HG03575 (cell line): ENCODE results near the gene FOXP4.

ENCODE experiments used
- ATAC-seq: cut with Tn5 transposase; IDR thresholded peaks from one replicate; pipeline ENCODE4 v1.9.1; 2021; ENCODE audit not compliant: unreplicated experiment, insufficient number of reproducible peaks, low FRiP score; ENCODE audit errors: extremely low read depth

Gene FOXP4

GRCh38 chr6:41648070-41648585, 101.9 kb downstream of the FOXP4 start:
- ATAC-seq = no peak

DNA sequence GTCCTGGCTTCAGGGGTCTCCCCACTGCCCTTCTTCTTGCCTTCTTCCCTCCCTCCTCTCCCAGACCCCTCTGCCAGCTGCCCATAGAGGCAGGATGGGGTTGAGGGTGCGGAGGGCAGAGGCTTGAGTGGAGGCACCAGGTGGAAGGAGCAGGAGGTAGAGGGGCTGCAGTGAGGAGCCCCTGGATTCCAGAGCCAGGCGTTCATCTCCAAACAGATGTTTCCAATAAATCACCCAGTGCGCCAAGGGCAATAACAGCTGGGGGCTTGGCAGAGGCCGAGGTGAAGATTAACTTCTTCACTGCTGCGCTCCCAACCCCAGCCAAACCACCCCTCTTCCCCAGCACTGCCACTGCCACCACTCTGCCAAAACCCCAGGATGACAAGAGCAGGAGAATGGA, 102.7 kb downstream of the FOXP4 start:
- no peak for ATAC-seq

DNA sequence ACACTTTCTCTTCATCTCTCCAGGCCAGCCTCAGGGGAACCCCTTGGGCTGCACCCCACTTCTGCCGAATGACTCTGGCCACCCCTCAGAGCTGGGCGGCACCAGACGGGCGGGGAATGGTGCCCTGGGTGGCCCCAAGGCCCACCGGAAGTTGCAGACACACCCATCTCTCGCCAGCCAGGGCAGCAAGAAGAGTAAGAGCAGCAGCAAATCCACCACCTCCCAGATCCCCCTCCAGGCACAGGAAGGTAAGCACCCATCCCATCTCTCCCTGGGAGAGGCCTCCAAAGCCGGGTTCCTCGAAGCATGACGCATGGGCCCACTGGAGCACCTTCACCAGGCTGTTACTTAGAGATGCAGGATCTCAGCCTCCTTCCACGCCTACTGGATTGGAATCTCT, 103.4 kb downstream of the FOXP4 start:
- ATAC-seq = no peak

- no peak for ATAC-seq
These were observed 103.9 kb downstream of the FOXP4 start for GRCh38 chr6:41650120-41650519.

DNA sequence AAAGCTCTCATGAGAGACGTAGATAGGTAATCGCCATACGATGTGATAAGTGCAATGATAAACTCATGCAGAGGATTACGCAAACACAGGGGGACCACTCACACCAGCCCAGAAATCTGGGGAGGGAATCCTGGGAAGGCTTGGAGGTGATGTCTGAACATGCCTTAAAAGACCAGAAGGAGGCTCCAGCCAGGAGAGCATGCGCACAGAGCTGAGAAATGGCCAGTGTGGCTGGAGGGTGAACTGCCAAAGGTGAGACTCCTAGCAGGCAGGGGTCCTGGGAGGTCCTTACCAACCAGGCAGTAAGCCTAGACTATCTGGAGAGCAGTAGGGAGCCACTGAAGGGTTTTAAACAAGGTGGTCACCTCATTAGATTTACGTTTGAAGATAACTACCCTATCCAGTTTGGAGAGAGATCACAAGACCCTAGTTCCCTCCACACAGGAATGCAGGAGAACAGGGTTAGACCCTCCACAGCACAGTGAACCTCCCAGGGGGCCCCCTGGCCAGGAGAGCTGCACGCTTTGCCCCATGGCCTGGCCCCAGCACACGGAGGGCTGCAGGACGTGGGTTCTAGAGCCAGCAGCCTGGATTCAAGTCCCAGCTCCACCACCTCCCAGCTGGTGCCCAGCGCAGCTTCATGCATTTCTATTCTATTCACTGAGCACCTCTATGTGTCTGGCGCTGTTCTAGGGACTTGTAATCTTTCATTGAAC, 105.2 kb downstream of the FOXP4 start:
- ATAC-seq = no peak
